IPS-18a (cell line): ENCODE measurements around the gene KCNH8.

Experiments used
- H3K27ac ChIP-seq: one replicate; pipeline ENCODE4 v1.5.1; 2013; ENCODE audit warnings: low read length
- H3K27me3 ChIP-seq: one replicate; pipeline ENCODE4 v1.6.1; 2013; ENCODE audit warnings: mild to moderate bottlenecking, low read length; ENCODE audit not compliant: control insufficient read depth, insufficient read depth
- H3K36me3 ChIP-seq: one replicate; pipeline ENCODE4 v1.6.1; 2013; ENCODE audit warnings: low read depth, low read length; ENCODE audit not compliant: control insufficient read depth
- H3K4me1 ChIP-seq: one replicate; pipeline ENCODE4 v1.6.1; 2013; ENCODE audit warnings: low read depth, low read length; ENCODE audit not compliant: control insufficient read depth
- H3K4me3 ChIP-seq: one replicate; pipeline ENCODE4 v1.5.1; 2013; ENCODE audit warnings: low read length
- H3K9ac ChIP-seq: one replicate; pipeline ENCODE4 v1.6.1; 2013; ENCODE audit warnings: mild to moderate bottlenecking, low read length, moderate library complexity
- H3K9me3 ChIP-seq: one replicate; pipeline ENCODE4 v1.6.1; 2013; ENCODE audit warnings: low read depth, low read length; ENCODE audit not compliant: control insufficient read depth

KCNH8 gene

DNA sequence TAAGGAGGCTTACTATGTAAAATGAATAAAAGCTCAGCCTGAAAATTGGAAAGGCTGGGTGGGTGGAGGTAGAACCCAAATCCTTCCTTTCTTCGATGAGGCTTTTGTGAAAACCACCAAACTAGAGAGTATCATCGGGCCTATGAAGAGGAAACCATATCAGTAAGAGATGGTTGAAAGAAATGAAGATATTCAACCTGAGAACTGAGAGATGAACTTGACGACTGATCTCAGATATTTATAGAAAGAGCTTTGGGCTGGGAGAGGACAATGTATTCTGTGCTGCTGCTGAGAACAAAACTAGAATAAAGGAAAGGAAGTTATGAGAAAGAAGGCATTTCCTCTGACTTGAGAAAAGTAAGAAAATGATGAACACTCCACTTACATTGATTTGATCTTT, 236.6 kb downstream of the KCNH8 start:
- no peak overlapping the region for H3K9ac ChIP-seq
- H3K27me3 ChIP-seq, result no peaks in the 10 kb centered on the region
- no peak overlapping the region for H3K27ac ChIP-seq
- no peaks in the 10 kb centered on the region for H3K9me3 ChIP-seq
- H3K4me1 ChIP-seq, result no peaks in the 10 kb centered on the region
- H3K4me3 ChIP-seq, result no peak overlapping the region
- no peaks in the 10 kb centered on the region for H3K36me3 ChIP-seq

- no peaks in the 10 kb centered on the region for H3K27me3 ChIP-seq
- H3K4me1 ChIP-seq, result no peaks in the 10 kb centered on the region
- no peak overlapping the region for H3K9ac ChIP-seq
- H3K36me3 ChIP-seq, result no peaks in the 10 kb centered on the region
- no peak overlapping the region for H3K4me3 ChIP-seq
- no peak overlapping the region for H3K27ac ChIP-seq
- no peaks in the 10 kb centered on the region for H3K9me3 ChIP-seq
Observed at GRCh38 chr3:19392150-19392549, 243.8 kb downstream of the KCNH8 start.

GRCh38 chr3:19394946-19395345, 246.6 kb downstream of the KCNH8 start:
- no peak overlapping the region for H3K9ac ChIP-seq
- no peaks in the 10 kb centered on the region for H3K27me3 ChIP-seq
- H3K27ac ChIP-seq, result no peak overlapping the region
- peaks cover 10% of the 10 kb centered on the region for H3K4me1 ChIP-seq
- no peaks in the 10 kb centered on the region for H3K9me3 ChIP-seq
- H3K4me3 ChIP-seq, result no peak overlapping the region
- no peaks in the 10 kb centered on the region for H3K36me3 ChIP-seq

DNA sequence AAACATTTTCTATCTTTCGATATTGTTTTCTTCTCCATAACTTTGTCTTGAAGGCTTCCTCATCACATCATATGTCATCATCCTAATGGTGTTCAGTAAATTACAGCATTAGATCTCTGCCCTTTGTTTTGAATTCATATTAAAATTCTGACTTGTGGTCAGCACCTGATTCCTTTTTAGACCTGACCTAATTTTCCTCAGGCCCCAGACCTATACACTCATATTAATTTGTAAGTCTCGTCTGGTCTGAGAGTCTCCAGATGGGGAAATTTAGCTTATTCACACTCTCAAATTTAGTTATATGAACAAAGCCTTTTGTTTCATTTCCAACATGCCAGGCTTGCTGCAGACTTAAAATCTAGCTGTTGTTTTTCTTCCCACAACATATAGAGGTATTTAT, 248.4 kb downstream of the KCNH8 start:
- no peaks in the 10 kb centered on the region for H3K9me3 ChIP-seq
- H3K36me3 ChIP-seq, result no peaks in the 10 kb centered on the region
- H3K4me1 ChIP-seq, result peaks cover 10% of the 10 kb centered on the region
- no peak overlapping the region for H3K9ac ChIP-seq
- no peak overlapping the region for H3K4me3 ChIP-seq
- no peaks in the 10 kb centered on the region for H3K27me3 ChIP-seq
- H3K27ac ChIP-seq, result no peak overlapping the region

DNA sequence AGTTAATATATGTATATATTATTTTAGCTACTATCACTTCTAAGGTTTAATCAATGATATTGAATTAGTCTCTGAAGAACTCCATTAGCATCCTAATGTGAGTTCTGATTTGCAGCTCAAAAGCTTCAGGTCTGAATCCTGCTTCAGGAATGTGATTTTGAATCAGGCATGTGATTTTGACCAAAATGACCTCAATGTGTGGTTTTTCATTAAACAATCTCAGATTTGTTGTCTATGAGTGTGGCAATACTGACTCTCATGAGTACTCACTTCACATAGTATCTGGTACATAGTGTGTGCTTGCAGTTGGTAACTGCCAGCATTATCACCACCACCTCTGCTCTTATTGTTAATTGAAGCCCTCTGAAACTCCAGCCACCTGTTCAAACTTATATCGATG, 251.0 kb downstream of the KCNH8 start:
- Histone ChIP-seq H3K4me3 (no peak overlapping the region), H3K36me3 (no peaks in the 10 kb centered on the region), H3K4me1 (peaks cover 10% of the 10 kb centered on the region), H3K27me3 (no peaks in the 10 kb centered on the region), H3K9me3 (no peaks in the 10 kb centered on the region), H3K9ac (no peak overlapping the region), H3K27ac (no peak overlapping the region)

DNA sequence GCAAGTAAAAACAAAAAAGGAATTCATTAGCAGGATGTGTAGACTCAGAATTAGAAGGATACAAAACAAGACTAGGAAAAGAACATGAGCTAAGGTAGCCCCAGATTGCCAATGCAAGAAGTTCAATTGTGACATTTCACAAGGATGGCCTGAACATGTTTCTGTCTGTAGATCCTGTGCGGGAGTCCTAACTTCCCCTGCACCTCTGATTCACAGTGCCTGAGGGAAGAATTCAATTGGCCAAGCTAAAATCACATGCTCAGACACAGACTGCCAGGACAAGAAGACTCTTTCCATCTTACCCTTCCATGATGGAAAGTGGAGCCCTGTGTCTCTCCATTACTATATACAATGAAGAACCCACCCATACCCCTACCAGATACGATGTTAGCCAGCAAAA, 251.5 kb downstream of the KCNH8 start:
- Histone ChIP-seq H3K4me1 (peaks cover 10% of the 10 kb centered on the region), H3K36me3 (no peaks in the 10 kb centered on the region), H3K9me3 (no peaks in the 10 kb centered on the region), H3K9ac (no peak overlapping the region), H3K4me3 (no peak overlapping the region), H3K27me3 (no peaks in the 10 kb centered on the region), H3K27ac (no peak overlapping the region)

DNA sequence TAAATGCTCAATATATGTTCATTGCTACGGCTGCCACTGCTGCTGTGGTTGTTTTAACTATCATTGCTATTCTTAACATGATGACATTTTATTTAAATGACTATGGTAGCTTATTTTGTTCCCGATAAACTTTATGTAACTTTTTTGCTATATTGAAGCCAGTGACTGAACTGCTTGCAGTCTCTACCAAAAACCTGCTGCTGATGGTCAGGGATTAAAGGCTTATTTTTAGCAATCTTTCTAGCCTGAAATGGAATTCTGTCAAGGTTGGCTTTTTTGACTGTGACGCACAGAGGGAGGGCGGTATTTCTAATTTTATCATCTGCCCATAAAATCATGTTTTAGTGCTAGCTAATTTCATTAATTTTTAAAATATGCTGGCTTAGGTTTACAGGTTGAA, 271.8 kb downstream of the KCNH8 start:
- Histone ChIP-seq H3K27me3 (no peaks in the 10 kb centered on the region), H3K9me3 (no peaks in the 10 kb centered on the region), H3K4me3 (no peak overlapping the region), H3K36me3 (no peaks in the 10 kb centered on the region), H3K4me1 (no peaks in the 10 kb centered on the region), H3K27ac (no peak overlapping the region), H3K9ac (no peak overlapping the region)

GRCh38 chr3:19425825-19426224, 277.5 kb downstream of the KCNH8 start:
- H3K27me3 ChIP-seq, result no peaks in the 10 kb centered on the region
- no peak overlapping the region for H3K9ac ChIP-seq
- H3K4me3 ChIP-seq, result no peak overlapping the region
- no peak overlapping the region for H3K27ac ChIP-seq
- H3K4me1 ChIP-seq, result no peaks in the 10 kb centered on the region
- no peaks in the 10 kb centered on the region for H3K9me3 ChIP-seq
- no peaks in the 10 kb centered on the region for H3K36me3 ChIP-seq

DNA sequence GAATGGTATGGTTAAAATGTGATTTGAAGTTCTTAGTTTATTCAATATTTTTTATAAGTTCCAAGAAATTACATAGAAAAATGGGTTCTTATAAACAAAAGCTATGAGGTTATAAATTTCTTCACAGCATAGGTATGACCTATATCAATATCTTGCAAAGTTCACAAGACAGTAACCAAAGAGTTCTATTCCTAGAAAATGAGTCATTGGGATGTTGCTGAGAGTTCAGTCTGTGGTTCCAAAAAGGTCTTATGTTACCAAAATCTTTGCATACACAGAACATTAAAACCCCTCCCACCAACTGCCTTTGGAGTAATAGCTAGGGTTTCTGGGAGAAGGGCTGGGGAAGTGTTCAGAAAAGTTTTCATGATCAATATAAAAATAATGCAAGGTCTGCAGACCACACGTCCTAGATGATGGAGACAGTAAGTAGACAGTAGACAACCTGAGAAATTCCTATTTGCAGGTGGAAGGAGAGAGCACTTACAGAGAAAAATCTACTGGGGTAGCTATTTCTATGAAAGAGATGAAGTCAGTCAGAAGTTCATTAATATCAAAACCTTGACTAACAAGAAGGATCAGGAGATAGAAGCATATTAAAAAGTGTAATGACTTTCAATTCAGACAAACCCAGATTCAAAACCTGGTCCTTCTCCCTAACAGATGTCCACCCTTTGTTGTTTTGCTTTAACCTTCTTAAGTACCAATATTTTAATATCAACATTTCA, 279.3 kb downstream of the KCNH8 start:
- no peaks in the 10 kb centered on the region for H3K4me1 ChIP-seq
- H3K4me3 ChIP-seq, result no peak overlapping the region
- no peaks in the 10 kb centered on the region for H3K27me3 ChIP-seq
- no peak overlapping the region for H3K9ac ChIP-seq
- no peaks in the 10 kb centered on the region for H3K36me3 ChIP-seq
- no peak overlapping the region for H3K27ac ChIP-seq
- no peaks in the 10 kb centered on the region for H3K9me3 ChIP-seq

- H3K4me1 ChIP-seq, result no peaks in the 10 kb centered on the region
- no peak overlapping the region for H3K4me3 ChIP-seq
- H3K36me3 ChIP-seq, result no peaks in the 10 kb centered on the region
- H3K9me3 ChIP-seq, result no peaks in the 10 kb centered on the region
- no peak overlapping the region for H3K27ac ChIP-seq
- H3K9ac ChIP-seq, result no peak overlapping the region
- H3K27me3 ChIP-seq, result no peaks in the 10 kb centered on the region
Observed at GRCh38 chr3:19428729-19429128, 280.4 kb downstream of the KCNH8 start.

- H3K27ac ChIP-seq, result no peak overlapping the region
- H3K4me1 ChIP-seq, result peaks cover 3% of the 10 kb centered on the region
- H3K4me3 ChIP-seq, result no peak overlapping the region
- H3K9me3 ChIP-seq, result no peaks in the 10 kb centered on the region
- H3K9ac ChIP-seq, result no peak overlapping the region
- H3K36me3 ChIP-seq, result no peaks in the 10 kb centered on the region
- H3K27me3 ChIP-seq, result no peaks in the 10 kb centered on the region
Observed at GRCh38 chr3:19432669-19433068, 284.4 kb downstream of the KCNH8 start.

DNA sequence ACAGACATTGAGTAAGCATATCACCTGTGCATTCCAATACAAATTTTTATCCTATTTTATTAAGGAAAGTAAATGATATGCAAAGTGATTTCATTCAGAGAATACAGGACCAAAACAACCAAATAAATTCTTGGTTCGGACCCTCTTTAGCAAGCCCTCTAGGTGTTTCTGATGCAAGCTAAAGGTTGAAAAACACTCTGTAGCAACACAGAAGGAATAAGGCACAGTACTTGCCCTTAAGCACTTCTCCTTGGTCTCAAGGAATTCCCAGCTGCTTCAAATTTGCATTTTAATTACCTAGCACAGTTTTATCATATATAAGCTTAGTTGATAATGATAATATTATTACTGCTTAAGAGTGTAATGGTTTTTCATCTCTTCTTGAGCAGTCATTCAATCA, 288.4 kb downstream of the KCNH8 start:
- Histone ChIP-seq H3K27ac (no peak overlapping the region), H3K9ac (no peak overlapping the region), H3K4me1 (peaks cover 3% of the 10 kb centered on the region), H3K27me3 (no peaks in the 10 kb centered on the region), H3K36me3 (no peaks in the 10 kb centered on the region), H3K9me3 (no peaks in the 10 kb centered on the region), H3K4me3 (no peak overlapping the region)
